Medulla oblongata (tissue), 1 donor: ENCODE data around the gene C3orf20.

ENCODE experiments used
- DNase-seq: peaks from one replicate; pipeline ENCODE4 v3.0.0-alpha.2; 2015; ENCODE audit errors: extremely low spot score

The C3orf20 gene

DNA sequence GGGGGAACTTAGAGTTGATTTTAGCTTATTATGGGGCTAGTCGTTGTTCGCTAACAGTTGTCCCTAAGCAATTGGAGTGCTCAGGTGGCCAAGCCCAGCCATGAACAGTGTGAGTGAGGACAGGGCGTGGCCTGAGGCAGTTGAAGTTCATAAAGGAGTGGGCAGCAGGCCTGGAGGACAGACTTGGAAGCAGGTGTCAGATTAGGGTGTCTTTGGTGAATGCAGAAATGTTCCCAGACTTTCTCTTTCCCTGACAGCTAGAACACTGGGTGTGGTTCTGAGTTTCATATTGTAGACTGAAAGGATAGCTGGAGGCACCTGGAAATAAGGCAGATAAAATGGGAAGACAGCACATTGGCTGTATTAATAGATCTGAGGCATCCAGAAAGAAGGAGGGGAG is 84.0 kb downstream of the C3orf20 start:
- no peak for DNase-seq

DNA sequence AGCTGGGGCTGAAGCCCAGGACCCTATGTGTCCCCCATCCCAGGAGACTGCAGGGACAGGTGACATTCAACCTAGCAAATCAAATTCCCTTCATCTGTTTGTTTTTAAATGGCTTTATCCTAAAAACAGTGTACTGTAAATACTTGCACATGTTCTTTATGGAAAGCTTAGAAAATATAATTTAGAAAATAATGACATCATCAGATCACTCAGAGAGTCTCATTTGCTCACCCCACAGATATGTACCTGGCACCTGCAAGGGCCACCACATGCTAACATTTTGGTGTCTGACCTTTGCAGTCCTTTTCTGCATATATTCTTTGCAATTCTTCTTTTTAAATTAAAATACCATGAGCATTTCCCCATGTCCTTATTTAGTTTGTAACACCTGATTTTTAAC is 85.2 kb downstream of the C3orf20 start:
- no peak for DNase-seq

- DNase-seq, result no peak
Observed at GRCh38 chr3:14761121-14761672, 86.3 kb downstream of the C3orf20 start.

GRCh38 chr3:14761866-14762265 is 86.9 kb downstream of the C3orf20 start:
- no peak for DNase-seq

DNA sequence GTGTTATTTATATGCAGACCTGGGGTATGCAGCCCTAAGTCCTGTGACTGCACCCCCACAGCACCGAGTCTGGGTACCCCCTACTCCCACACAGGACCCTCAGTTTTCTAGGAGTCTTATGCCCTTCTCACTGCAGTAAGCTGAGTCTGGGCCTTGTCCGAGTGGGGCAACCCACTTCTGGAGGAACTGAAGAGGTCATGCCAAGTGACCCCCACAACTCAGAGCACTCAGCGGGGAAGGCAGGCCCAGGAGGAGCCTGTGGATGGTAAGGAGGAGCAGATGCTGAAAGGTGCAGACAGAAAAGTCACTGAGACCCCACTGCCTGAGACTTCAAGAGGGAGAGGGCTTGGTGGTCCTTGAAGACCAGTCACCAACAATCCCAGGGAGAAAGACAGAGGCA is 87.8 kb downstream of the C3orf20 start:
- no peak for DNase-seq

- DNase-seq, result no peak
Observed at GRCh38 chr3:14764331-14765059, 89.6 kb downstream of the C3orf20 start.

DNA sequence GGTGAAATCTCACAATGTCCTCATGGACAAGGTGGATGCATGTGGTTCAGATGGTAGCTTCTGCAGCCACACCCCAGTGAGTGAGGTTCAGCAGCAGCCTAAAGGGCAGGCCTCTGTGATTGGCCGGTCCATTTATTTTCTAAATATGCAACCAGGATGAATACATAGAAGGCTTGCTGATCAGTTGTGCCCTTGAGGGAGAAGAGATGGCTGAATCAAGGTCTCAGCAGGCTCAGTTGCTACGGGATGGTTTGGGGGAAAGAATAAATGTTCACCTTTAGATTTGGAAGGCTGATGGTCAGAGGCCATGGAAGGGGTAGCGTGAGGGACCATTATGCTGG is 90.1 kb downstream of the C3orf20 start:
- DNase-seq, result no peak

DNA sequence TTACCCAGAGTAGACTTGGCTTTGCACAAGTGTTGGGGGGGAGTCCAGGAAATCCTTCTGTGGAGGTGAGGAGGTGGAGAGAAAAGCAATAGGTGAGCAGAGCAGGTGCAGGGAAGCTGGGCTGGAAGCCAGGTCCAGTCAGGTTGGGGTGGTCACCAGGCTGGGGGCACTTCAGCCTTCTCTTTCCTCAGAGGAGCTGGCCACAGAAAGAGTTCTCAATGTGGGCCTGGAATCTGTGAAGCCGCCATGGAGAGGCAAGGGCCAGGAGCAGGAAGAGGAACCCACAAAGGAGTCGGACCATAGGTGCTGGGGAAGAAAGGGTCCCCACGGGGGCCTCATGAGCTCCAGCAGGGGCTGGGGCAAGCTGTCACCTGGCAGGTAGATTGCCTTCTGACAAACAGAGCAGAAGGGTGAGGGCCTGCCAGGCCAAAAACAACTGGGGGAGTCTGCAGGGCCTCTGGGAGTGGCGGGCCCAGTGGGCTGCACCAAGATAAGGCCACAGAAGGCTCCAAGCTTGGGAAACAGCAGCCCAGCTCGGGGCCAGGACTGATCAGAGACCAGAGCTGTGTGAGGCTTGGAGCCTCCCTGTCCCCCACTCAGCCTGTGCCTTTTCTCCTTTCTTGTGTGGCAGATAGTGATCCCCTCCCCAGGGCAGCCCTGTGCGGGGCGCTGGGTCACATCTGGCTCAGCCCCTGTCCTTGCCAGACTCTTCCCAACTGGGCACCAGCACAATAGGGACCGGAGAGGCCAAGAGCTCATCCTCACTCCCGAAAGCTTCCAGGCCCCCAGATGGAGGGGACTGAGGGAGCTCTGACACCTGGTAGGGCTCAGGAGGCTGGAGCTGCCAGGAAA is 90.9 kb downstream of the C3orf20 start:
- DNase-seq, result no peak

- no peak for DNase-seq
Observed at GRCh38 chr3:14766428-14767244, 91.7 kb downstream of the C3orf20 start.

DNA sequence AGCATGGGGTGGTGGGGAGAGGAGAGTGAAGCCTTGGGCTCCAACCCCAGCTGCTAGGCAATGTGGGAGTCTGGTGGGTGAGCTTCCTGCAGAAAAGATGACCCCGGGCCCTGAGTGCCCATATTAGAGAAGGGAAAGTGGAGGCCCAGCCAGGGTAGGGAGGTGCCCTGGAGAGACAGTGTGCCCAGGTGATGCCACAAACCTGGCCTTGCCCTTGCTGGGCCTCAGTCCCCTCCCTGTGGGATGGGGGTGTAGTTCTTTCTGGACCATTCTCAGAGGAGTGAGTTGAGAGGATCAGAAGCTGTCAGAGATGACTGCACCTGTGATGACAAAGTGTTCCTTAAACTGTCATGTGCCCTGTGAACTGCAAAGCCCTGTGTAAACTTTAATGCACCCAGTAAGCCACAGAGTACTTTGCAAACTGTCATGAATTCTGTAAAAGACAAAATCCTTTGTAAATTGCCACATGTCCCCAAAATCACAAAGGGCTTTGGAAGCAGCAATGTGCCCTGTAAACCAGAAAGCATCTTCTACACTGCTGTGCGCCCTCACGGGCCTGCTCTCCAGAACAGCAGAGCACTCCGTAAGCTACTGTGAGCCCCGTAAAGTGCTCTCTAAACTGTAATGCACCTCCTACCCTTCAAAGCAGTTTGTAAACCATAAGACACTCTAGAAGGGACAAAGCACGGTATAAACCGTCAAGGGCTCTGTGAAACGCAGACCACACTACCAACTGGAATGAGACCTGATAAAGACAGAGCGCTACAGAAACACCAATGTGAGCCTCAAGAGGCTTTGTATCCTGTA is 92.5 kb downstream of the C3orf20 start:
- no peak for DNase-seq

DNA sequence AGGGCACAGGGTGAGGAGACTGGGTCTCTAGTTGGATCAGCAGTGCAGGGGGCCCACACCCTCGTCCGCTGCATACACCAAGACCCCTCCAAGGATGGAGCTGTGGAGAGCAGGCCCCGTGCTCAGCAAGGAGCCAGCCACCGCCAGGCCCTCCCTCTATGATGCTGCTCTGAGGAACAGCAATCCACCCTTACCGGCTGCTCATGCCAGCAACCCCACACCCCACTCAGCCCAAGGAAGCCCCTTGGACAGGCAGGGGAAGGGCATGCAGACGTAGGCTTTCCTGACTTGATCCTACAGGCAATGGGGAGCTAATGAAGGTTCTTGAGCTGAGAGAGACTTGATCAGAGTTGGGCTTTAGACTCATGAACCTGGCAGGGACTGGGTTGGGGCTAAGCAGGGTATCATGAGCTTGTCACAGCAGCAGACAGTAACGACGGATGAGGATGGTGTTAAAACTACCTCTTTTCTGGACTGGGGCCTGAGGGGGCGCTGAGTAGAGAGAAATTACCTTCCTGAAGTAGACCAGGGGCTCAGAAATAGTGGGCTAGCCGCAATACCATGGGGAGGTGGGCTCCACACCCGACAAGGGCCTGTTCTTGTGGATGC is 93.3 kb downstream of the C3orf20 start:
- no peak for DNase-seq

DNA sequence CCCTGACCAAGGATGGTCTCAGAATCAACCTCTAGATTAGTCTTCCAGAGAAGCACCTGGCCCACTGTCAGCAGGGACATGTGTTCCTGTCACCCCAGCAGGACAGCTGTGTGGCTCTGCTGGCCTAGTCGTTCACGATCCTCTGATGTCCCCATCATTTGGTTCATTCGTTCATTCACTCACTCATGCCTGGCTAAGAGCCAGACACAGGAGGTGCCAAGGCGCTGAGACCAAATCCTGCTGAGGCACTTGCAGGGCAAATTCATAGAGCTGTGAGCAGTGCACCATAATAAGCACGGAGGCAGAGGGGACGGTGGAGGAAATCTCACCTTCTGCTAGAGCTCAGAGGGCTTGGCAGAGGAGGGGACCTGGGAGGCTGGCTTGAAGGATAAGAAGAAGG is 93.9 kb downstream of the C3orf20 start:
- DNase-seq, result no peak

- no peak for DNase-seq
Observed at GRCh38 chr3:14769544-14770325, 94.8 kb downstream of the C3orf20 start.

DNA sequence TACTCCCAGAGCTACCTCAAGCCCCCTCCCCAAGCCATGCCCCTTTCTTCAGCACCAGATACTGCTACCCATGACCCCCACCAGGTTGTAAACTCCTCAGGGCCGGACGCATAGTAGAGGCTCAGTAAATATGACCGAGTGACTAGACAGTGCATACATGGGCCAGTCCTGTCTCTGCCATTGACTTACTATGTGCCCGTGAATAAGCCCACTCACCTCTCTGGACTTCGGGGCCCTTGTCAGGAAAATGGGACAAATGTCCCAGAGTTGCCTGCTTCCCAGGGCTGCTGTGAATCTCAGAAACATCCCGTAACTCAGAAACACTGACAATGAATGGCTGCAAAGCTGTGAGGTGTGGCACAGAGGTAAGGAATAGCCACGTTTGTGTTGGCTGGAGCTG is 95.7 kb downstream of the C3orf20 start:
- no peak for DNase-seq

GRCh38 chr3:14771593-14772497 is 96.9 kb downstream of the C3orf20 start:
- DNase-seq, result no peak

GRCh38 chr3:14772533-14773138 is 97.7 kb downstream of the C3orf20 start:
- DNase-seq, result no peak

DNA sequence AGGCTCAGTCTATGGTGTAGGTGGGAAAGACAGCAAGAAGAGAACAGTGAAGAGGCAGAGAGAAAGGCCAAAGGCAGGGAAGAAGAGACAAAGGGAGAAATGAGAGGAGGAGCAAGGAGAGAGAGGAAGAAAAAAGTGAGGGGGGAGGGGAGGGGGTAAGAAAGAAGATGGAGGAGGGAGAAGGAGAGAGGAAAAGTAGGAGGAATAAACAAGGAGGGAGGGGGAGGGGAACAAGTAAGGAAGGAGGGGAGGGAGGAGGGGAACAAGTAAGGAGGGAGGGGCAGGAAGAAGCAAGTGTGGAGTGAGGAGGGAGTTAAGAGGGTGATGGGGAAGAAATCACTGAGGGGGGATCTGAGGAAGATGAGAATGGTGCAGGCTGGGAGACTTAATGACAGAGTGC is 98.3 kb downstream of the C3orf20 start:
- no peak for DNase-seq

DNA sequence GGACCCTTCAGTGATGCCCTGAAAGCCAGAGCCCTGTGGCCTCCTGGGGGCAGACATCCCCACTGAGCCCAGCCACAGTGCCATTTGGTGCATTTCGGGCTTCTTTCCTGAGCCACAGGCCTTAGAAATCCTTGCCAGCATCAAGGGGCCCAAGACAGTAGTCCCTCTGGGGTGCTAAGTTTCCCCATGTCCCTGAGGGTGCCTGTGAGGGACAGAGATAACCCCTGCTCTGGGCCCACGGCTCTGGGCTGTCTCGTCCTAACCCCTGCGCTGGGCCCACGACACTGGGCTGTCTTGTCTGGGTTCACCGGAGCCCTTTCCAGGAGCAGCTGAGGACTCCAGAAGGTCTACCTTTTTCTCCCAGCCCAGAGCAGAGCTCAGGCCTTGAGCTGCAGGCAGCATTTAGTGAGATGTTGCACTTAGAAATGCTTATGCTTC is 98.8 kb downstream of the C3orf20 start:
- no peak for DNase-seq

DNA sequence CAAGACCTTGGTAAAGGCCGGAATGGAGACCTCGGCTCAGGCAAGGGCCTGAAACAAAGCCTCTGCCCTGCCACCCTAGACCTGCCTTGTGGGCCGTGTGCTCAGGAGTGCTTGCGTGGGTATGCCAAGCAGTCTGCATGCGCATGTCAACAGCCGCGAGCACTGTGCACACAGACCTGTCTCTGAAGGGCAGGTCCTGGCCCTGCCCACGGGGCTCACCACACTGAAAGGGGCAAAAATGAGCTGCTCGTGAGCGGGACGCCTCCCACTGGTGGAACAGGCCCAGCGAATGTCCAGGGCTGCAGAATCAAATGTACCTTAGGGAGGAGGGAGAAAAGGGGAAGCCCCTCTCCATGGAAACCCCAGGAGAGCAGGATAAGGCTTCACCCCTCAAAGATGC is 99.5 kb downstream of the C3orf20 start:
- DNase-seq, result no peak
